Loucy (cell line): ENCODE data around the gene PTAFR.

Experiments
- H2AFZ ChIP-seq: fragments of 200-600 bp; sonication (generic); 2 replicates; pipeline ENCODE4 v1.6.0; 2016; ENCODE audit warnings: antibody characterized with exemption, mild to moderate bottlenecking, low read length, moderate library complexity
- H3F3A ChIP-seq: fragments of 200-600 bp; 2 replicates; pipeline ENCODE4 v1.6.0; 2016; ENCODE audit warnings: antibody characterized with exemption, low read depth, mild to moderate bottlenecking
- H3K27me3 ChIP-seq: fragments of 200-600 bp; sonication (generic); 2 replicates; pipeline ENCODE4 v1.6.1; 2014; ENCODE audit warnings: low read length, mild to moderate bottlenecking; ENCODE audit not compliant: insufficient read depth, poor library complexity, severe bottlenecking
- H3K36me3 ChIP-seq: fragments of 200-600 bp; sonication (generic); 2 replicates; pipeline ENCODE4 v1.6.1; 2016; ENCODE audit warnings: low read length; ENCODE audit not compliant: insufficient read depth
- H3K4me1 ChIP-seq: fragments of 200-600 bp; sonication (generic); 2 replicates; pipeline ENCODE4 v1.5.1; 2014; ENCODE audit warnings: low read length, mild to moderate bottlenecking; ENCODE audit not compliant: insufficient read depth, poor library complexity, severe bottlenecking
- H3K4me2 ChIP-seq: fragments of 200-600 bp; sonication (generic); 2 replicates; pipeline ENCODE4 v1.6.0; 2014; ENCODE audit warnings: antibody characterized with exemption, low read length, low read depth, mild to moderate bottlenecking; ENCODE audit not compliant: poor library complexity, severe bottlenecking
- H3K4me3 ChIP-seq: fragments of 200-600 bp; sonication (generic); 2 replicates; pipeline ENCODE4 v1.5.1; 2014; ENCODE audit warnings: low read length, mild to moderate bottlenecking, mixed read lengths; ENCODE audit not compliant: poor library complexity, severe bottlenecking
- H3K79me2 ChIP-seq: fragments of 200-600 bp; sonication (generic); 2 replicates; pipeline ENCODE4 v1.6.1; 2014; ENCODE audit warnings: low read length; ENCODE audit not compliant: insufficient read depth
- H3K9ac ChIP-seq: fragments of 200-600 bp; sonication (generic); 2 replicates; pipeline ENCODE4 v1.6.0; 2014; ENCODE audit warnings: mild to moderate bottlenecking, low read depth, low read length, moderate library complexity; ENCODE audit not compliant: poor library complexity, severe bottlenecking
- H3K9me2 ChIP-seq: fragments of 200-600 bp; sonication (generic); replicated peaks from 2 replicates; pipeline ENCODE4 v1.6.1; 2016; ENCODE audit warnings: low read depth, low read length, mixed read lengths
- H3K9me3 ChIP-seq: fragments of 200-600 bp; sonication (generic); 2 replicates; pipeline ENCODE4 v1.6.1; 2014; ENCODE audit warnings: mild to moderate bottlenecking, antibody characterized with exemption, low read length, low read depth; ENCODE audit not compliant: insufficient read depth
- H4K20me1 ChIP-seq: fragments of 200-600 bp; sonication (generic); 2 replicates; pipeline ENCODE4 v1.6.0; 2014; ENCODE audit warnings: antibody characterized with exemption, low read length, mild to moderate bottlenecking; ENCODE audit not compliant: insufficient read depth, poor library complexity, severe bottlenecking
- CTCF ChIP-seq: fragments of 200-600 bp; sonication (generic); conservative IDR thresholded peaks from 2 replicates; pipeline ENCODE4 v1.5.1; 2014; ENCODE audit warnings: mild to moderate bottlenecking, antibody characterized with exemption, low read length
- EZH2phosphoT487 ChIP-seq: fragments of 200-600 bp; IDR thresholded peaks from 2 replicates; pipeline ENCODE4 v1.6.1; 2018; ENCODE audit warnings: antibody characterized with exemption, mild to moderate bottlenecking, moderate library complexity, borderline replicate concordance

Gene PTAFR

DNA sequence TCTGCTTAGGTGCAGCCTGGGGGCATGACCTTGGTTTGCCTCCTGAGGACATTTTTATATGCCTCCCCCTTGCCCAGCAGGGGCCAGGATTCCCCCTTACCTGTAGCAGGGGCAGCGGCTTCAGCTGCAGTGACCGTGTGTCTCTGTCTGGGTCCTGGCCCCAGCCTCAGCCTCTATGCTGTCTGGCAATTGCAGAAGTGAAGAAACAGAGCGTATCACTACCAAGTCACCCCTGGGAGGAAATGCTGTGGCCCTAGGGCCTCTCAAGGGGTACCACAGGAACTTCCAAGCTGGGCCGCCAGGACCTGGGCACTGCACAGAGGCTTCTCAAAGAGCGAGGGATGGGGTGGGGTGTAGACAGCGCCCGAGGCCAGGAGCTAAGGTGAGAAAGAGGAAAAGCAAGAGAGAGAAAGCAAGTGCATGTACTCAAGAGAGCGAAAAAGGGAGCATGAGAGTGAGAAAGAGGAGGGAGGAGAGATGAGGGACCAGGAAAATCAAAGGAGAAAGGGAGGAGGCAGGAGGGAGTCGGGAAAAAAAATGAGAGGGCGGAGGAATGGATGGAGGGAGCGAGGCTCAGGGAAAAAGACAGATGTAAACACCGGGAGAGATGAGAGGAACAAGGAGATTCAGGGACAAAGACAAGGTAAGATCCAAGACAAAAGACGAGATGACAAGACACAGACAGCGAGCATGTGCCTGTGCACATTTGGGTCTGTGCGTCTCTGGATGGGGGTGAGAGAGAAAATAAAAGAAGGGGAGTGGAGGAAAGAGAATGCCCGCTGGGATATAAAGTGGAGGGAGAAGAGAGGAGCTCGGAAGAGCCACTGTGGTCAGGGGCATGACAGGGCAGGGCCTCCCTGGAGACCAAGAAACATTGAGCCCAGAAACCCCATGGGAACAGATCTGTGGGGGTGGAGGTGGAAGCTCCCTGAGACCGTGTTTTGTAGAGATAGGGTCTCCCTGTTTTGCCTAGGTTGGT lies at the start of gene PTAFR:
Gene PTAFR, minus strand, starts transcription at position 199 of the 979 bp plus-strand sequence. CDS start 25,669 bp downstream, outside the sequence.
- H3K4me3 ChIP-seq = no peak within 1 kb of the TSS
- peak within 1 kb of the TSS; percentile 13 for H3K4me2 ChIP-seq
- H3K4me1 ChIP-seq = peaks cover 35% of the 10 kb centered on the region
- H3K27me3 ChIP-seq = no peaks in the 10 kb centered on the region
- no peaks in the 10 kb centered on the region for H4K20me1 ChIP-seq
- H3K9me3 ChIP-seq = no peaks in the 10 kb centered on the region
- H3K9ac ChIP-seq = no peak within 1 kb of the TSS
- 0 out of 2 replicates have a peak, but pooled peaks cover 4% of the 10 kb centered on the region for H3F3A ChIP-seq
- H3K9me2 ChIP-seq = no peaks in the 10 kb centered on the region
- H3K79me2 ChIP-seq = no peaks in the 10 kb centered on the region
- H3K36me3 ChIP-seq = no peaks in the 10 kb centered on the region
- TF ChIP-seq EZH2phosphoT487 (no peak), CTCF (no peak)
- no peak within 1 kb of the TSS for H2AFZ ChIP-seq

DNA sequence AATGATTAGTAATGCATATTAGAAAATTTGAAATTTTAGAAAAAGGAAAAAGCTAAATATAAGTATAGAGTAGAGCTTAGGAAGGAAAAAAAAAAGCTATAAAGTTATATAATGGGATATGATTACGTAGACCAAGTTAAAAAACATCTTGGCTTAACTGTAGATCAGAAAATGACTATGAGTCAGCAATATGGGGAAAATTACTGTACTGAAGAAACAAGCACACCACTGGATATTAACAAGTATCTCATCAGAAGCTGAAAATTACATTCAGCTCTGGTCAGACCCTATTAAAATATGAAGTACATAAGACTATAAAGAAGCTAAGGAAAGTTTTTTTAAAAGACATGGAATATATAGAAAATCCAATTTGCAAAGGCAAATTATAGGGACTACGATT lies 36.8 kb upstream of the PTAFR start:
- TF ChIP-seq CTCF (no peak), EZH2phosphoT487 (no peak)
- no peak overlapping the region for H3K4me3 ChIP-seq
- H3K4me2 ChIP-seq = no peak overlapping the region
- H3K4me1 ChIP-seq = no peaks in the 10 kb centered on the region
- peaks cover 44% of the 10 kb centered on the region for H3K36me3 ChIP-seq
- H3K9ac ChIP-seq = no peak overlapping the region
- H3K9me2 ChIP-seq = no peaks in the 10 kb centered on the region
- no peak overlapping the region for H2AFZ ChIP-seq
- H3F3A ChIP-seq = peaks cover 3% of the 10 kb centered on the region; the same call in 1 of the 2 replicates
- peaks cover 4% of the 10 kb centered on the region for H4K20me1 ChIP-seq
- H3K9me3 ChIP-seq = no peaks in the 10 kb centered on the region
- peaks cover 6% of the 10 kb centered on the region; the same call in 1 of the 2 replicates for H3K79me2 ChIP-seq
- H3K27me3 ChIP-seq = no peaks in the 10 kb centered on the region

- Histone ChIP-seq H3K4me3 (no peak overlapping the region), H3K79me2 (no peaks in the 10 kb centered on the region), H3K4me1 (no peaks in the 10 kb centered on the region), H3F3A (peaks cover 3% of the 10 kb centered on the region; the same call in 1 of the 2 replicates), H4K20me1 (peaks cover 4% of the 10 kb centered on the region), H3K4me2 (no peak overlapping the region), H3K9me3 (no peaks in the 10 kb centered on the region), H3K36me3 (peaks cover 71% of the 10 kb centered on the region), H3K9me2 (no peaks in the 10 kb centered on the region), H3K9ac (no peak overlapping the region), H2AFZ (no peak overlapping the region), H3K27me3 (no peaks in the 10 kb centered on the region)
- TF ChIP-seq EZH2phosphoT487 (no peak), CTCF (no peak)
Observed at GRCh38 chr1:28209700-28210099, 33.2 kb upstream of the PTAFR start.
